Islet of Langerhans (tissue), 1 donor: Measurements from ENCODE around the gene CALN1.
"Not testable (repeated sequence)": the region's sequence is repeated elsewhere in the genome, so short reads cannot be mapped to it uniquely, and the experiment has no call there.

Source experiments
- FAIRE-seq: peaks from one replicate; lab custom pipeline; 2011; peaks lifted over from hg19 to GRCh38; lab: Jason Lieb, UNC

CALN1 gene

DNA sequence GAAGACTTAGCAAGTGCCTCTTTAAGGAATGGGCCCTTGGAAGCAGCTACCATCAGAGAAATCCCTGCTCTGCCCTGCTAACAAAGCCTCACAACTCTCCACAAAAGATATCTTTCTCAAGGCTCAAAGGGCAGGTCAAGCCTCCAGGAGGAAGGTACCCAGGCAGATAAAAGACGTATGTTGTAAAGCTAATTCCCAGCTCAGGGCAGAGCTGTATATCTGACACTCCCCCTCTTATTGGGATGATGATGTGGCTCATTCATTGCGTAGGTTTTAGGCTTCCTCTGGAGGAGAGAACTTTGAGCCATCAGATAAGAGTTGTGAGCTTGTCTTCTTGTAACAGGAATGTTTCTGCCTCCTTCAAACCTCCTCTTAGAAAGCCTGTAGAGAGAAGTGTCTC, 145.4 kb downstream of the CALN1 start:
- FAIRE-seq: no peak

DNA sequence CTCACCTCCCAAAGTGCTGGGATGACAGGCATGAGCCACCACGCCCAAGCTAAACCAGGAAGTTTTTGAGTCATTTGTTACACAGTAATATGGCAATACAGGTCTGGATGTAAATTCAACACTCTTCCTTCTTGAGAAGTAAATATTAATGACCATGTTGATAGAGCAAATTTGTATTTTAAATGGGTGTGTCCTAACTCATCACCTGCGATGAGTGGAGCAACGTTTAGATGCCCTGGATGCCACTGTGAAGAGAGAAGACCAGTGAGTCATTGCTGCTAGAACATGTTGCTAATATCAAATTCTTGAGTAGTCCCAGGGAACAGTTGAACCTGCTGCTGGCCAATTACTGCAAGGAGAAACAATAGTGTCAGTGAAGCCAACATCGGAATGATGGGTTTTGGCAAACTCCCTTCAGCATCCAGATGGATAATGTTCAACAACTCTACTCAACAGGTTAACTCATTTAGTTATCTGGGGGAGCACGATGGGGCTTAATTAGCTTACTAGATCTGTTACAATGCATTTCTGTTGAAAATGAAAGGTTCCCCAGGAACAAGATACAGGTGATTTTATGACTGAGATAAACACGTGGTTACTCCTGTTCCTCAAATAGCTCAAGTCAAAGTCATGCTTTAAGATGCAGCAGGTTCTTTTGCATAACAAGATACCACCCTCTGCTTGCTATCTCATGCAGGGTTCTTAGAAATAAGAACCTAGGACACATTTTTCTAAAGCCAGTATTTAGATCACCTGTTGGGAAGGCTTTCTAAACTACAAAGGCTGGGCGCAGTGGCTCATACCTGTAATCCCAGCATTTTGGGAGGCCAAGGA, 146.8 kb downstream of the CALN1 start:
- FAIRE-seq: no peak

DNA sequence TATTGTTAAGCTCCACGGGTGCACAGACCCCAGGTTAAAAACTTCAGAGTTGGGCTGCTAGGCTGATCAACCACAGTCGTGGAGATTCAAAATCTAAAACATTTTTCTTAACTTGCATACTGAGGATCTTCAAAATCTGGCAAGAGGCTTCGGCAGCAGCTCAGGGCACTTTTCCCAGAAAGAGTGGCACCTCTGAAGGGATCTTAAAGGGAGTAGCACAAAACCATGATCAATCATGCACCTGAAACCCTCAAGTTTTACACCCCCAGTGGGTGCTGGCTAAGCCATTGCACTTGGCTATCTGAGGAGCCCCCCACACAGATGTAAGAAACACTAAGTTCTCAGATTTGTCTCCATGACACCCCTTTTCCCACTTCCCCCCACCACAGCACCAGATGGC, 151.7 kb downstream of the CALN1 start:
- no peak for FAIRE-seq

DNA sequence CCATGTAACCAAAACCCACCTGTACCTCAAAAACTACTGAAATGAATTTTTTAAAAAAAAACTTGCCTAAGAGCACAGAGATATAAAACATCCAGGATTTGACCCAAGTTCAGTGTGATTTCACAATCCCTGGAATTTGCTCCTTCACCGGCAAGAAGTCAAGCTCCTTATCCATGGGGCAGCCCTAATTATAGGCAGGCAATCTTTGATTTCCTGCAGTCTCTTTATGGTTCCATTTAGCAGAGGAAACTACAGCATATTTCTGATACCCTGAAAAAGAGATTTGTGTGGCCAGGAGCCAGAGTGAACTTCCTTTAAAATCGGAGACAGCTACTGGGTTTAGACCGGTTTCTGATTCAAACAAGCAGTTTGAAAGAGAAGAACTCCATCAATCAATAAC, 154.1 kb downstream of the CALN1 start:
- no peak for FAIRE-seq

DNA sequence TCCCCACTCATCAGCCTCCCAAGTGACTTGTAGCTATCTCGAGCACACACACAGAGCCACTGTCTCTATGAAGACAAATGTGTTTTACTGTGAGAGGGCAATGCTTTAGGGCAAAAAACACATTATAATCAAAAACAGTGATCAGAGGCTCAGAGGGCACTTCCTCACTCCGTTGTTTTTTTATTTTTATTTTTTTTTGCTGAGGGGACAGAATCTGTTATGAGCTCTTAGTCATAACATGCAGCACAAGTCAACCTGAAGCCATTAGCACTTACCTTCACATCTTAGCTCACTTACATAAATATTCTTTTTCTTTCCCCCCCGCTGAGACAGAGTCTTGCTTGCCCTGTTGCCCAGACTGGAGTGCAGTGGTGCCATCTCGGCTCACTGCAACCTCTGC, 157.7 kb downstream of the CALN1 start:
- no peak for FAIRE-seq

GRCh38 chr7:72249106-72249505, 163.0 kb downstream of the CALN1 start:
- no peak for FAIRE-seq

- no peak for FAIRE-seq
Measured at GRCh38 chr7:72244826-72245398, 167.2 kb downstream of the CALN1 start.

GRCh38 chr7:72243329-72243728, 168.8 kb downstream of the CALN1 start:
- no peak for FAIRE-seq

GRCh38 chr7:72235351-72235750, 176.8 kb downstream of the CALN1 start:
- no peak for FAIRE-seq

DNA sequence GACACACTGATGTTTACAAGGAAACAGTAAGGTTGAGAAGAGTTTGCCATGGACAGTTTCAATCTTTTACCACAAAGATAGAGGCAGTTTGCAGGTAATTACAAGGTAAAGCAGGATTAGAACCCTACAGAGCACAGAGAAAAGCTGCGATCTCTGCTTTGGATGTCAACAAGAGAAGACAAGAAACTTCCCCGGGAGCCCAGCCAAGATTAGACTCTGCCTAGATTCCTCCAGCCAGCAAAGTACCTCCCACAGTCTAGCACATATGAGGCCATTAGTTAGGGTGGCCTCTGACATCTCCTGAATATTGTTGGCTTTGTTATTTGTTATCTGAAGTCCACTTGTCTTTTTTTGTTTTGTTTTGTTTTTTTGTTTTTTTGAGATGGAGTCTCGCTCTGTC, 178.1 kb downstream of the CALN1 start:
- no peak for FAIRE-seq

DNA sequence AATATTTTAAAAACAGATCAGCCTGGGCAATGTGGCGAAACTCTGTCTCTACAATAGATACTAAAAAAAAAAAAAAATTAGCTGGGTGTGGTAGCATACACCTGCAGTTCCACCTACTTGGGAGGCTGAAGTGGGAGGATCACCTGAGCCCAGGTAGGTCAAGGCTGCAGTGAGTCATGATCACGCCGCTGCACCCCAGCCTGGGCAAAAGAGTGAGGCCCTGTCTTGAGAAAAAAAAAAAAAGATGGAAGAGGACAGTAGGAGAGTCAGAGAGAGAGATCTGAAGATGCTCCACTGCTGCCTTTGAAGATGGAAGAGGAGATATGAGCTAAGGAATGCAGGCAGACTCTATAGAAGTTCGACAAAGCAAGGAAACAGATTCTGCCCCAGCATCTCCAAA, 181.9 kb downstream of the CALN1 start:
- no peak for FAIRE-seq

DNA sequence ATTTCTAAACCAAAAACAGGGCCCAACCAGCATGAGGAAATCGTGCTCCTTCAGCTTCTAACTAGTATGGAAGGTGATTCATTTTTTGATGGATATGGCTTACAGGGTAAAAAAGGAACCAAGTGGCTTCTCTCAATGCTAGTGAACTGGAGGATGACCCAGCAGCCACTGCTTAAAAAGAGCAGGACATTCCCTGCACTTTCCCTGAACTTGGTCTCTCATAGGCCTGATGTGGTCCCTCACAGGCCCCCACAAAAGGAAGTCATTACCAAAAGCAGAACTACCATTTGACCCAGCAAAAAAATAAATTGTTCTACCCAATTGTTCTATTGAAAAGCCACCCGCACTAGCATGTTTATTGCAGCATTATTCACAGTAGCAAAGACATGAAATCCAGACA, 188.8 kb downstream of the CALN1 start:
- FAIRE-seq: no peak

DNA sequence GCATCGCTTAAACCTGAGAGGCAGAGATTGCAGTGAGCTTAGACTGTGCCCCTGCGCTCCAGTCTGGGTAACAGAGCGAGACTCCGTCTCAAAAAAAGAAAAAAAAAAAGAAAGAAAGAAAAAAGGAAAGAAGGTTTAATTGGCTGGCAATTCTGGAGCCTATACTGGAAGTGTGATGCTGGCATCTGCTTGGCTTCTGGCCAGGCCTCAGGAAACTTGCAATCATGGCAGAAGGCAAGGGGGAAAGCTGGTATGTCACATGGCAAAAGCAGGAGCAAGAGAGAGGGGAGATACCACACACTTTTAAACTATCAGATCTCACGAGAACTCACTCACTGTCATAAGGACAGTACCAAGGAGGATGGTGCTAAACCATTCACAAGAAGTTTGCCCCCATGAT, 190.0 kb downstream of the CALN1 start:
- FAIRE-seq: no peak

DNA sequence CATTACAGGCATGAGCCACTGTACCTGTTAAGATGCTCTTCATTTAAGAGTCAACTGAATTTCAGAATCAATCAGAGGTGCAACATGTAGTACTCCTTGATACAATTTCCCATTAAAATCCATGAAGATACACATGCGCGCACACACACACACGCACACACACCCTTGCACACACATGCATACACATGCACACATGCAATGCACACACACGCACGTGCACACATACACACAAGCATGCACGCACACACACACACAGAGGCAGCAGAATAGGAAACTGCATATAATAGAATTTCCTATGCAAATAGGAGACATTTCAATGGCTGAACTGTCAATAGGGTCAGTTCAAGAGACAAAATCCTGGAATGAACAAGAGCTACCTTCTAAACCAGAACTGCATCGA, 192.6 kb downstream of the CALN1 start:
- no peak for FAIRE-seq

DNA sequence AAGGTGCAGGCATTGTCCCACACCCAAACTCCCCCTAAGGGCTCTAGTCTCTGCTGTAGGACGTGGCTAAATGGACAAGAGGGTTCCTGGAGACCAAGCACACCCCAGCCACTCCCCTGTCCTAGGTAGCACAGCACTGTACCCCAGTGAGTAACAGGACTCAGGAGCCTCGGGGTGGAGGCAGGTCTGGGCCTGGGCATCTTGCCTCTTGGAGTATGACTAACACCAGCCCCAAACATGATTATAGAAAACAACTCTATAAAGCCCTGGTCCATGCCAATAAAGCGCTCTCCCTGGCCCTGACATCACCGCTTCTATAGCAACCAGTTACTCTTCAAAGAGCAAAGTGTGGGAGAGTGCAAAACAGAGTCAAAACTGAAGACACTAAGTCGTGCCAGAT, 195.0 kb downstream of the CALN1 start:
- FAIRE-seq: no peak

DNA sequence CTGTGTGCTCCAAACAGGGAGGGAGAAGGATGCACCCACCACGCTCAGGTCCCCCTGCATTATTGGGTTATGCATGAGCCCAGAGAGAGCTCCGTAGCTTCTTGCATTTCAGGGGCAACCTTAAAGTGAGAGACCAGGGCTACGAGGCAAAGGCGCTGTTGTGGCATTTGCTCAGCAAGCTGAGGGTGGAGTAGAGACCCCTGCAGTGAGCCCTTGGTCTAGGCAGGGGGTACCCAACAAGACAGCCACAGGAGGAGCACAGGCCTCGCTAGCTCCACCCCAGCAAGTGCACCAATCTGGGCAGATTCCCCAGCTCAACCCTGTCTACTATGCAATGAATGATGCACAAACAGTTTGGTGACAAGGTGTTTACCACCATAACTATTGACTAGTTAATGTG, 198.4 kb downstream of the CALN1 start:
- FAIRE-seq: no peak

GRCh38 chr7:72213081-72213480, 199.1 kb downstream of the CALN1 start:
- FAIRE-seq: no peak

DNA sequence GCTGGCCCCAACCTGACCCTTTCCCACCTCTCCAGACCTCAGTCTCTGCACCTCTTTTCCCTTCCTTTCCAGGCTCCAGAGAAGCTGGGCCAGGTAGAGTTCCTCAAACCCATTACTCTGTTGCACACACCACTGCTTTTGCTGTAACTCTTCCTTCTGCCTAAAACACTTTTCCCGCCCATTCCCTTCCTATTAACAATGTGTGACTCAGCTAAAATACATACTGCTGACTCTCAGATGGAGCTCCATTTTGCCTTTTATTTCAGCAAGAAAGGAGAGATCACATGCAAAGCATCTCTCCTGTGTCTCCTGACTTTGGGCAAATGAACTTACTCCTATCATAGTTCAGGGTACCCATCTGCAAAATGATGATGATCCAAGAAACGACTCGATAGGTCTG, 201.0 kb downstream of the CALN1 start:
- FAIRE-seq: no peak

DNA sequence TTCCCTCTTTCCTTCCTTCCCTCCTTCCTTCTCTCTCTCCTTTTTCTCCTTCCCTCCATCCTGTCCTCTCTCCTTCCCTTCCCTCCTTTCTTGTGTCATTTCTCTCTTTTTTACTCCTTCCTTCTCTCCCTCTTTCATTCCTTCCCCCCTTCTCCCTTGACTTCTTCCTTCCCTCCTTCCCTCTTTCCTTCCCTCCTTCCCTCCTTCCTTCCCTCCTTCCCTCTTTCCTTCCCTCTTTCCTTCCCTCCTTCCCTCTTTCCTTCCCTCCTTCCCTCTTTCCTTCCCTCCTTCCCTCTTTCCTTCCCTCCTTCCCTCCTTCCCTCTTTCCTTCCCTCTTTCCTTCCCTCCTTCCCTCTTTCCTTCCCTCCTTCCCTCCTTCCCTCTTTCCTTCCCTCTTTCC, 203.1 kb downstream of the CALN1 start:
- FAIRE-seq: not testable (repeated sequence)

- FAIRE-seq: no peak
Measured at GRCh38 chr7:72196176-72196575, 216.0 kb downstream of the CALN1 start.

DNA sequence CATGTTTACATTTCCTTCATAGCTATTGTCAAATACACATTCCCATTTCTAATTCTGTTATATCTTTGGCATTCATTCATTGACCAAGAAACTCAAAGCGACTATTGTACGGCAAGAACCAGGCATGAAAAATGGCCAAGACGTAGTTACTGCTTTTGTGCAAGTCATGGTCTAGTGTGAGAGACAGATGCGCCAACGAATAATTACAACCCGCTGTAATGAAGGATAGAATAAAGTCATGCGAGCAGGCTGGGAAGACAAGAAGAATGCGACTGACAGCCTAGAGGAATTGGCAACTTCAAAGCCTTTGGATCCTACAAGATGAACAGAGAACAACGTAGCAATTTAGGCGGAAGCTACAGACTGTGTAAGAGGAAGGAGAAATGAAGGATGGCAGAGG, 221.2 kb downstream of the CALN1 start:
- FAIRE-seq: no peak

DNA sequence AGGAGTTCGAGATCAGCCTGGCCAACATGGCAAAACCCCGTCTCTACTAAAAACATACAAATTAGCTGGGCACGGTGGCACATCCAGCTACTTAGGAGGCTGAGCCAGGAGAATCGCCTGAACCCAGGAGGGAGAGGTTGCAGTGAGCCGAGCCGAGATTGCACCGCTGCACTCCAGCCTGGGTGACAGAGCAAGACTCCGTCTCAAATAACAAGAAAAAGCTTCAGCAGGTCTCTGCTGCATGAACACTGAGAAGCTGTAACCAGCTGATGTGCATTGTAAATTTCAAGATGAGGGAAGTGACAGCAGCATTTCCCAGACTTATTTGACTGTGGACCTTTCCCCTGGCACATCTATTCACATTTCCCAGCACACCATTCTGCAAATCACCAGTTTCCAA, 222.0 kb downstream of the CALN1 start:
- no peak for FAIRE-seq

DNA sequence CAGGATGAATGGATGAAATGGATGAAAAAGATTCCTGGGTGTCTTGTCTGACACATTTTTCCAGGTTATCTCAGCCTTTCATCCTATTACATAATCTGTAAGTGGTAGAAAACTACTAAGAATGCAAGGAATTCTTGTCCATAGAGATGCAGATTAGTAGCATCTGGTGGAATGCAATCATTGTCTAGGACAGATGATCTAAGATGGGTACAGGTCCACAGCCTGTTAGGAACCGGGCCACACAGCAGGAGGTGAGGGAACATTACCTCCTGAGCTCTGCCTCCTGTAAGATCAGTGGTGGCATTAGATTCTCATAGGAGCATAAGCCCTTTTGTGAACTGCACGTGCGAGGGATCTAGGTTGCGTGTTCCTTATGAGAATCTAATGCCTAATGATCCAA, 225.0 kb downstream of the CALN1 start:
- FAIRE-seq: no peak

- FAIRE-seq: no peak
Measured at GRCh38 chr7:72183835-72184234, 228.3 kb downstream of the CALN1 start.
